H9 (cell line): ENCODE data around the gene RABGAP1. TPM values are rescaled to one million over a fixed set of nuclear protein-coding genes. Genes with fewer than 3 reads are reported as not detected.

Experiments
- DNase-seq: peaks from one replicate; pipeline ENCODE4 v3.0.0-alpha.2; 2017
- H2AFZ ChIP-seq: one replicate; pipeline ENCODE4 v1.6.1; 2013; ENCODE audit warnings: mild to moderate bottlenecking, low read length, control low read depth, moderate library complexity
- H2AK5ac ChIP-seq: 2 replicates; pipeline ENCODE4 v1.6.1; 2013; ENCODE audit warnings: low read length, control low read depth, mixed read lengths; ENCODE audit not compliant: insufficient read length
- H2BK120ac ChIP-seq: one replicate; pipeline ENCODE4 v1.6.1; 2013; ENCODE audit warnings: low read depth, mild to moderate bottlenecking, low read length, control low read depth, inconsistent platforms; ENCODE audit not compliant: poor library complexity, severe bottlenecking
- H2BK12ac ChIP-seq: 2 replicates; pipeline ENCODE4 v1.6.1; 2013; ENCODE audit warnings: low read length, control low read depth, mixed read lengths, low read depth; ENCODE audit not compliant: insufficient read length
- H2BK15ac ChIP-seq: 2 replicates; pipeline ENCODE4 v1.6.1; 2013; ENCODE audit warnings: low read depth, low read length, control low read depth
- H2BK20ac ChIP-seq: one replicate; pipeline ENCODE4 v1.6.1; 2013; ENCODE audit warnings: low read depth, mild to moderate bottlenecking, low read length, control low read depth, inconsistent platforms; ENCODE audit not compliant: poor library complexity, severe bottlenecking
- H2BK5ac ChIP-seq: 2 replicates; pipeline ENCODE4 v1.6.1; 2013; ENCODE audit warnings: low read length, control low read depth, mixed read lengths; ENCODE audit not compliant: insufficient read length
- H3K14ac ChIP-seq: 2 replicates; pipeline ENCODE4 v1.6.1; 2013; ENCODE audit warnings: low read length, control low read depth; ENCODE audit not compliant: insufficient read depth
- H3K18ac ChIP-seq: 2 replicates; pipeline ENCODE4 v1.6.1; 2013; ENCODE audit warnings: low read depth, mild to moderate bottlenecking, mixed read lengths, low read length, control low read depth; ENCODE audit not compliant: insufficient read length
- H3K23ac ChIP-seq: 2 replicates; pipeline ENCODE4 v1.6.1; 2013; ENCODE audit warnings: low read length, control low read depth, mixed read lengths, low read depth; ENCODE audit not compliant: insufficient read length
- H3K23me2 ChIP-seq: 2 replicates; pipeline ENCODE4 v1.6.1; 2013; ENCODE audit warnings: low read depth, mild to moderate bottlenecking, mixed read lengths, low read length, control low read depth; ENCODE audit not compliant: insufficient read length, poor library complexity, severe bottlenecking
- H3K27ac ChIP-seq: 2 replicates; pipeline ENCODE4 v1.5.1; 2013; ENCODE audit warnings: low read length, control low read depth, mixed read lengths, low read depth; ENCODE audit not compliant: insufficient read length
- H3K27me3 ChIP-seq: 2 replicates; pipeline ENCODE4 v1.6.1; 2013; ENCODE audit warnings: low read length, control low read depth, inconsistent platforms; ENCODE audit not compliant: insufficient read depth
- H3K4ac ChIP-seq: 2 replicates; pipeline ENCODE4 v1.6.1; 2013; ENCODE audit warnings: low read depth, mild to moderate bottlenecking, control low read depth, inconsistent platforms, low read length, moderate library complexity
- H3K4me1 ChIP-seq: 2 replicates; pipeline ENCODE4 v1.6.1; 2013; ENCODE audit warnings: low read length, control low read depth, inconsistent platforms; ENCODE audit not compliant: insufficient read depth
- H3K4me2 ChIP-seq: 2 replicates; pipeline ENCODE4 v1.6.1; 2013; ENCODE audit warnings: low read length, control low read depth, mixed read lengths; ENCODE audit not compliant: insufficient read length, insufficient read depth
- H3K56ac ChIP-seq: 2 replicates; pipeline ENCODE4 v1.6.1; 2013; ENCODE audit warnings: low read depth, mild to moderate bottlenecking, mixed read lengths, low read length, control low read depth; ENCODE audit not compliant: insufficient read length
- H3K79me1 ChIP-seq: 2 replicates; pipeline ENCODE4 v1.6.1; 2013; ENCODE audit warnings: low read depth, mild to moderate bottlenecking, moderate library complexity, low read length, control low read depth, inconsistent platforms; ENCODE audit not compliant: insufficient read depth, poor library complexity, severe bottlenecking
- H3K79me2 ChIP-seq: 2 replicates; pipeline ENCODE4 v1.6.1; 2013; ENCODE audit warnings: low read length, control low read depth, inconsistent platforms; ENCODE audit not compliant: insufficient read depth
- H3K9ac ChIP-seq: 2 replicates; pipeline ENCODE4 v1.6.1; 2013; ENCODE audit warnings: low read length, control low read depth, mixed read lengths; ENCODE audit not compliant: insufficient read length; ENCODE audit errors: extremely low read depth
- H3K9me3 ChIP-seq: one replicate; pipeline ENCODE4 v1.6.1; 2013; ENCODE audit warnings: low read depth, low read length, inconsistent platforms; ENCODE audit not compliant: control insufficient read depth
- H3T11ph ChIP-seq: one replicate; pipeline ENCODE4 v1.6.1; 2013; ENCODE audit warnings: mild to moderate bottlenecking, low read length, control low read depth, inconsistent platforms
- H4K20me1 ChIP-seq: one replicate; pipeline ENCODE4 v1.6.1; 2013; ENCODE audit not compliant: control insufficient read depth, insufficient read length, insufficient read depth
- H4K5ac ChIP-seq: 2 replicates; pipeline ENCODE4 v1.6.1; 2013; ENCODE audit warnings: low read depth, mild to moderate bottlenecking, mixed read lengths, low read length, control low read depth; ENCODE audit not compliant: insufficient read length
- H4K8ac ChIP-seq: replicated peaks from 2 replicates; pipeline ENCODE4 v1.6.1; 2013; ENCODE audit warnings: low read length, control low read depth, mixed read lengths, low read depth; ENCODE audit not compliant: insufficient read length
- H4K91ac ChIP-seq: 2 replicates; pipeline ENCODE4 v1.6.1; 2013; ENCODE audit warnings: low read depth, mild to moderate bottlenecking, moderate library complexity, mixed read lengths, low read length, control low read depth; ENCODE audit not compliant: insufficient read length
- H3K27ac Mint-ChIP-seq, 3 experiments: 2 replicates in 2 of 3; 3 replicates in 1 of 3; pipeline ENCODE4 v1.8.0; 2020 to 2021; ENCODE audit warnings: mixed read lengths in 3 of 3, mild to moderate bottlenecking in 1 of 3, moderate library complexity in 1 of 3
- H3K27me3 Mint-ChIP-seq: 2 replicates; pipeline ENCODE4 v1.8.0; 2021; ENCODE audit warnings: low read depth, mild to moderate bottlenecking, moderate library complexity, mixed read lengths
- H3K36me3 Mint-ChIP-seq, 3 experiments: 2 replicates in 2 of 3; 3 replicates in 1 of 3; pipeline ENCODE4 v1.8.0; 2020 to 2021; ENCODE audit warnings: low read depth in 3 of 3, mixed read lengths in 3 of 3; ENCODE audit not compliant: insufficient read depth in 1 of 3
- H3K4me1 Mint-ChIP-seq, 2 experiments: 2 replicates each; pipeline ENCODE4 v1.8.0; 2020; ENCODE audit warnings: mixed read lengths in 2 of 2
- H3K4me3 Mint-ChIP-seq, 2 experiments: 2 replicates in 1 of 2; 3 replicates in 1 of 2; pipeline ENCODE4 v1.8.0; 2020 to 2021; ENCODE audit warnings: mild to moderate bottlenecking in 2 of 2, mixed read lengths in 2 of 2, moderate library complexity in 1 of 2
- H3K9me3 Mint-ChIP-seq, 2 experiments: 2 replicates in 1 of 2; 3 replicates in 1 of 2; pipeline ENCODE4 v1.8.0; 2020; ENCODE audit warnings: mild to moderate bottlenecking in 2 of 2, mixed read lengths in 2 of 2, moderate library complexity in 1 of 2
- WGBS: extraction: QIAGEN DNeasy Blood & Tissue Kit; methylation state at CpG from one replicate; pipeline ENCODE4 v1.1.7; 2013; ENCODE audit warnings: missing lambda C conversion rate, low lambda C conversion rate, mixed read lengths; ENCODE audit not compliant: insufficient read length; ENCODE audit errors: extremely low coverage; 5-methylcytosine and 5-hydroxymethylcytosine counted together
- total RNA-seq: library from RNA; stranded (reverse); gene quantifications from 2 replicates; pipeline ENCODE4 v1.2.1, GENCODE V29; 2021
- TF ChIP-seq, protein P1 (sequence below): fragments of 200-600 bp; sonication (generic); conservative IDR thresholded peaks from 3 replicates; pipeline ENCODE4 v1.8.0; 2021; ENCODE audit warnings: antibody characterized with exemption, mild to moderate bottlenecking

Gene RABGAP1
- total RNA-seq, 1 experiment from 2014 or later, result 31.6 TPM

DNA sequence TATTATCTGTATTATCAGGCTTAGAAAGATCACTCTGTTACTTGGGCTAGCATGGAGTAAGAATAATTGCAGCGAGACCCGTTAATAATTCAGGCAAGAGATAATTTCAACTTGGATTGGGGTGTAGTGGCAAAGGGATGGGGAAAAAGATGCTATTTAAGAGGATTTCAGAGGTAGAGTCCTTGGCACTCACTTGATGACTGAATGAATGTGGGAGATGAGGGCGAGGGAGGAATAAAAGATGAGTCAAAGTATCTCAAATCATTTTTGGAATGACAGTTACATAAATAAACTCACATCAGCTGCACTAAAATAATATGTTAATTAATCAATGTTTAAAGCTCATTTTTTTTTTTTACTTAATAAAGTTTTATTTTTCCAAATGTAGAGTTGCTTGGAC is 88.2 kb downstream of the RABGAP1 start:
- Histone ChIP-seq H2BK120ac (no peak overlapping the region), H2BK20ac (no peak overlapping the region), H2BK5ac (no peak overlapping the region), H3K79me1 (no peaks in the 10 kb centered on the region), H3T11ph (no peak overlapping the region), H3K23me2 (no peaks in the 10 kb centered on the region), H3K4me2 (no peak overlapping the region), H3K4ac (no peak overlapping the region), H3K56ac (no peak overlapping the region), H2BK12ac (no peak overlapping the region), H3K27ac (no peak overlapping the region), H3K79me2 (no peaks in the 10 kb centered on the region), H4K8ac (no peak overlapping the region), H3K27me3 (no peaks in the 10 kb centered on the region), H3K4me1 (no peaks in the 10 kb centered on the region), H3K18ac (no peak overlapping the region), H3K14ac (no peak overlapping the region), H2AFZ (no peak overlapping the region), H3K9ac (no peak overlapping the region), H4K5ac (no peak overlapping the region), H4K20me1 (no peaks in the 10 kb centered on the region), H4K91ac (no peak overlapping the region), H2AK5ac (no peak overlapping the region), H3K23ac (no peak overlapping the region), H3K9me3 (no peaks in the 10 kb centered on the region), H2BK15ac (no peak overlapping the region)
- H3K36me3 Mint-ChIP-seq, result peaks cover 0 to 18% (median 4%) of the 10 kb centered on the region in 3 experiments; a peak in 6 of 7 replicates
- no peak for DNase-seq
- no CpG with 5 or more reads among the region's 3 CpGs for WGBS
- no peak overlapping the region for H3K4me3 Mint-ChIP-seq
- H3K9me3 Mint-ChIP-seq, result no peaks in the 10 kb centered on the region
- H3K27ac Mint-ChIP-seq, result no peak overlapping the region; a peak in 1 of 7 replicates
- H3K27me3 Mint-ChIP-seq, result no peaks in the 10 kb centered on the region
- TF ChIP-seq, protein P1, sequence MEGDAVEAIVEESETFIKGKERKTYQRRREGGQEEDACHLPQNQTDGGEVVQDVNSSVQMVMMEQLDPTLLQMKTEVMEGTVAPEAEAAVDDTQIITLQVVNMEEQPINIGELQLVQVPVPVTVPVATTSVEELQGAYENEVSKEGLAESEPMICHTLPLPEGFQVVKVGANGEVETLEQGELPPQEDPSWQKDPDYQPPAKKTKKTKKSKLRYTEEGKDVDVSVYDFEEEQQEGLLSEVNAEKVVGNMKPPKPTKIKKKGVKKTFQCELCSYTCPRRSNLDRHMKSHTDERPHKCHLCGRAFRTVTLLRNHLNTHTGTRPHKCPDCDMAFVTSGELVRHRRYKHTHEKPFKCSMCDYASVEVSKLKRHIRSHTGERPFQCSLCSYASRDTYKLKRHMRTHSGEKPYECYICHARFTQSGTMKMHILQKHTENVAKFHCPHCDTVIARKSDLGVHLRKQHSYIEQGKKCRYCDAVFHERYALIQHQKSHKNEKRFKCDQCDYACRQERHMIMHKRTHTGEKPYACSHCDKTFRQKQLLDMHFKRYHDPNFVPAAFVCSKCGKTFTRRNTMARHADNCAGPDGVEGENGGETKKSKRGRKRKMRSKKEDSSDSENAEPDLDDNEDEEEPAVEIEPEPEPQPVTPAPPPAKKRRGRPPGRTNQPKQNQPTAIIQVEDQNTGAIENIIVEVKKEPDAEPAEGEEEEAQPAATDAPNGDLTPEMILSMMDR, result no peak
- H3K4me1 Mint-ChIP-seq, result peaks cover 0 to 11% of the 10 kb centered on the region in 2 experiments; a peak in 2 of 4 replicates
